ENCODE measurements around the gene C2CD2. TPM values are rescaled to one million over a fixed set of nuclear protein-coding genes. Genes with fewer than 3 reads are reported as not detected.

The C2CD2 gene
- total RNA-seq, 2 donors from 2014 or later = 10.4 to 25.4 TPM

- H3K27me3 ChIP-seq = no peaks in the 10 kb centered on the region
- TF ChIP-seq POLR2A (IDR thresholded peaks at IDR 0.05) = no peak
- H3K4me1 ChIP-seq = peaks cover 10% of the 10 kb centered on the region
- DNase-seq = no peak
- WGBS, 2 donors = 95 to 100% methylated on average over 5 to 10 of the region's 10 CpGs
- H3K36me3 ChIP-seq (replicated peaks in 1 of 2; ENCODE audit: insufficient read depth in 1 of 2, low read depth in 2 of 2) = peaks cover 0 to 4% of the 10 kb centered on the region in 2 donors
- no peaks in the 10 kb centered on the region for H3K9me3 ChIP-seq
- no peak for ATAC-seq
- H3K27ac ChIP-seq = no peak overlapping the region
- no peak overlapping the region for H3K4me3 ChIP-seq
- intact Hi-C loops (cut with DNase I) = no loop called here
Observed at GRCh38 chr21:41943851-41944250, 10.0 kb downstream of the C2CD2 start.

GRCh38 chr21:41942457-41942856 lies 11.4 kb downstream of the C2CD2 start:
- no peak for ATAC-seq
- H3K4me1 ChIP-seq = no peaks in the 10 kb centered on the region
- no peaks in the 10 kb centered on the region for H3K9me3 ChIP-seq
- no peak for TF ChIP-seq POLR2A (IDR thresholded peaks at IDR 0.05)
- no peak for TF ChIP-seq CTCF (IDR thresholded peaks at IDR 0.05)
- intact Hi-C loops (cut with DNase I) = no loop called here
- H3K27ac ChIP-seq = no peak overlapping the region
- WGBS, 2 donors = 83 to 84% methylated on average over 8 to 9 of the region's 9 CpGs
- H3K4me3 ChIP-seq = no peak overlapping the region
- H3K36me3 ChIP-seq (replicated peaks in 1 of 2; ENCODE audit: insufficient read depth in 1 of 2, low read depth in 2 of 2) = peaks cover 0 to 4% of the 10 kb centered on the region in 2 donors
- DNase-seq = no peak
- no peaks in the 10 kb centered on the region for H3K27me3 ChIP-seq

GRCh38 chr21:41941941-41942340 lies 11.9 kb downstream of the C2CD2 start:
- WGBS, 2 donors = 88 to 95% methylated on average over 12 of the region's 12 CpGs
- no peak for TF ChIP-seq POLR2A (IDR thresholded peaks at IDR 0.05)
- TF ChIP-seq CTCF (IDR thresholded peaks at IDR 0.05) = no peak
- H3K4me3 ChIP-seq = no peak overlapping the region
- ATAC-seq = no peak
- intact Hi-C loops (cut with DNase I) = no loop called here
- H3K36me3 ChIP-seq (replicated peaks in 1 of 2; ENCODE audit: insufficient read depth in 1 of 2, low read depth in 2 of 2) = peaks cover 0 to 4% of the 10 kb centered on the region in 2 donors
- no peak for DNase-seq
- no peaks in the 10 kb centered on the region for H3K27me3 ChIP-seq
- H3K27ac ChIP-seq = no peak overlapping the region
- H3K4me1 ChIP-seq = no peaks in the 10 kb centered on the region
- no peaks in the 10 kb centered on the region for H3K9me3 ChIP-seq

- ATAC-seq = no peak
- intact Hi-C loops (cut with DNase I) = no loop called here
- 92 to 93% methylated on average over 3 of the region's 3 CpGs for WGBS, 2 donors
Observed at GRCh38 chr21:41940431-41940830, 13.4 kb downstream of the C2CD2 start.

GRCh38 chr21:41939391-41939790 lies 14.4 kb downstream of the C2CD2 start:
- no peak overlapping the region for H3K27ac ChIP-seq
- TF ChIP-seq CTCF (IDR thresholded peaks at IDR 0.05) (no peak), POLR2A (IDR thresholded peaks at IDR 0.05) (no peak)
- H3K9me3 ChIP-seq = no peaks in the 10 kb centered on the region
- DNase-seq (no peak), ATAC-seq (no peak)
- H3K4me3 ChIP-seq = no peak overlapping the region
- H3K36me3 ChIP-seq (replicated peaks in 1 of 2; ENCODE audit: insufficient read depth in 1 of 2, low read depth in 2 of 2) = peaks cover 0 to 4% of the 10 kb centered on the region in 2 donors
- intact Hi-C loops (cut with DNase I) = no loop called here
- WGBS, 2 donors = 87 to 97% methylated on average over 3 to 8 of the region's 8 CpGs
- H3K27me3 ChIP-seq = no peaks in the 10 kb centered on the region
- no peaks in the 10 kb centered on the region for H3K4me1 ChIP-seq

More at GRCh38 chr21:41940431-41940830, 13.4 kb downstream of the C2CD2 start:
- no peak for DNase-seq
- peaks cover 0 to 4% of the 10 kb centered on the region in 2 donors for H3K36me3 ChIP-seq (replicated peaks in 1 of 2; ENCODE audit: insufficient read depth in 1 of 2, low read depth in 2 of 2)
- no peaks in the 10 kb centered on the region for H3K4me1 ChIP-seq
- H3K9me3 ChIP-seq = no peaks in the 10 kb centered on the region
- no peak overlapping the region for H3K27ac ChIP-seq
- H3K27me3 ChIP-seq = no peaks in the 10 kb centered on the region
- TF ChIP-seq POLR2A (IDR thresholded peaks at IDR 0.05) = no peak
- H3K4me3 ChIP-seq = no peak overlapping the region

Measured in body of pancreas (tissue), 4 donors.